ENCODE data around the gene EVI2B.

The EVI2B gene

GRCh38 chr17:31320791-31321190 lies 6.9 kb upstream of the EVI2B start:
- peaks cover 46% of the 10 kb centered on the region for H3K4me1 ChIP-seq (ENCODE audit: control insufficient read depth, low read length)
- peak overlapping the region; percentile 97 for H3K27ac ChIP-seq (ENCODE audit: low read depth, low read length)
- TF ChIP-seq EZH2phosphoT487 (IDR thresholded peaks at IDR 0.05; ENCODE audit: borderline replicate concordance, low read length) (no peak), CTCF (IDR thresholded peaks at IDR 0.05; ENCODE audit: low read depth, low read length, poor library complexity, severe bottlenecking) (no peak)
- peaks cover 31% of the 10 kb centered on the region for H3F3A ChIP-seq (ENCODE audit: control insufficient read depth, insufficient read depth)
- no peaks in the 10 kb centered on the region for H4K20me1 ChIP-seq (ENCODE audit: control insufficient read depth, insufficient read depth, low read depth, low read length)
- no peaks in the 10 kb centered on the region for H3K27me3 ChIP-seq (ENCODE audit: control insufficient read depth, low read length)
- no peaks in the 10 kb centered on the region for H3K9me2 ChIP-seq (replicated peaks; ENCODE audit: control insufficient read depth, low read length)
- peaks cover 64% of the 10 kb centered on the region for H3K36me3 ChIP-seq (ENCODE audit: control insufficient read depth, low read length)
- H3K9me3 ChIP-seq (ENCODE audit: control insufficient read depth, insufficient read depth, low read length), result no peaks in the 10 kb centered on the region
- H3K4me3 ChIP-seq (ENCODE audit: low read length), result peak overlapping the region; percentile 80
- peak overlapping the region; percentile 88 for H3K4me2 ChIP-seq (ENCODE audit: low read length)
- peaks cover 75% of the 10 kb centered on the region for H3K79me2 ChIP-seq (ENCODE audit: control insufficient read depth, low read length)

- Histone ChIP-seq H3K4me2 (ENCODE audit: low read length) (peak overlapping the region; percentile 88), H3K9me2 (replicated peaks; ENCODE audit: control insufficient read depth, low read length) (no peaks in the 10 kb centered on the region), H3K36me3 (ENCODE audit: control insufficient read depth, low read length) (peaks cover 66% of the 10 kb centered on the region), H3F3A (ENCODE audit: control insufficient read depth, insufficient read depth) (peaks cover 32% of the 10 kb centered on the region), H3K79me2 (ENCODE audit: control insufficient read depth, low read length) (peaks cover 81% of the 10 kb centered on the region), H4K20me1 (ENCODE audit: control insufficient read depth, insufficient read depth, low read depth, low read length) (no peaks in the 10 kb centered on the region), H3K4me3 (ENCODE audit: low read length) (peak overlapping the region; percentile 80), H3K27me3 (ENCODE audit: control insufficient read depth, low read length) (no peaks in the 10 kb centered on the region), H3K27ac (ENCODE audit: low read depth, low read length) (peak overlapping the region; percentile 97), H3K4me1 (ENCODE audit: control insufficient read depth, low read length) (peaks cover 52% of the 10 kb centered on the region), H3K9me3 (ENCODE audit: control insufficient read depth, insufficient read depth, low read length) (no peaks in the 10 kb centered on the region)
- TF ChIP-seq EZH2phosphoT487 (IDR thresholded peaks at IDR 0.05; ENCODE audit: borderline replicate concordance, low read length) (no peak), CTCF (IDR thresholded peaks at IDR 0.05; ENCODE audit: low read depth, low read length, poor library complexity, severe bottlenecking) (no peak)
These were observed 6.4 kb upstream of the EVI2B start for GRCh38 chr17:31320241-31320640.

GRCh38 chr17:31318851-31319661 lies 5.2 kb upstream of the EVI2B start:
- Histone ChIP-seq H3K4me1 (ENCODE audit: control insufficient read depth, low read length) (peaks cover 63% of the 10 kb centered on the region), H3K4me3 (ENCODE audit: low read length) (peak overlapping the region; percentile 80), H3K27me3 (ENCODE audit: control insufficient read depth, low read length) (no peaks in the 10 kb centered on the region), H3K9me2 (replicated peaks; ENCODE audit: control insufficient read depth, low read length) (no peaks in the 10 kb centered on the region), H4K20me1 (ENCODE audit: control insufficient read depth, insufficient read depth, low read depth, low read length) (no peaks in the 10 kb centered on the region), H3K36me3 (ENCODE audit: control insufficient read depth, low read length) (peaks cover 73% of the 10 kb centered on the region), H3F3A (ENCODE audit: control insufficient read depth, insufficient read depth) (peaks cover 44% of the 10 kb centered on the region), H3K4me2 (ENCODE audit: low read length) (peak overlapping the region; percentile 88), H3K79me2 (ENCODE audit: control insufficient read depth, low read length) (peaks cover 89% of the 10 kb centered on the region), H3K9me3 (ENCODE audit: control insufficient read depth, insufficient read depth, low read length) (no peaks in the 10 kb centered on the region), H3K27ac (ENCODE audit: low read depth, low read length) (peak overlapping the region; percentile 97)
- no peak for TF ChIP-seq CTCF (IDR thresholded peaks at IDR 0.05; ENCODE audit: low read depth, low read length, poor library complexity, severe bottlenecking)
- TF ChIP-seq EZH2phosphoT487 (IDR thresholded peaks at IDR 0.05; ENCODE audit: borderline replicate concordance, low read length), result no peak

All from DOHH2 (cell line).